Keratinocyte (primary cell): ENCODE results near the gene P2RX2. TPM values are rescaled to one million over a fixed set of nuclear protein-coding genes. Genes with fewer than 3 reads are reported as not detected.

Source experiments
- DNase-seq: peaks from one replicate; pipeline ENCODE4 v3.0.0-alpha.2; 2011; ENCODE audit warnings: low read depth, missing footprints, low spot score
- FAIRE-seq: peaks from 2 replicates; lab custom pipeline; 2011; peaks lifted over from hg19 to GRCh38; lab: Jason Lieb, UNC
- H2AFZ ChIP-seq: 2 replicates; pipeline ENCODE4 v1.6.0; 2012; ENCODE audit warnings: low read length, control low read depth, inconsistent platforms; ENCODE audit not compliant: control insufficient read depth
- H3K27ac ChIP-seq: 2 replicates; pipeline ENCODE4 v1.5.1; 2011; ENCODE audit warnings: low read length; ENCODE audit not compliant: control insufficient read depth, insufficient read depth
- H3K27me3 ChIP-seq: 3 replicates; pipeline ENCODE4 v1.6.0; 2011; ENCODE audit warnings: low read length; ENCODE audit not compliant: control insufficient read depth, insufficient read depth; ENCODE audit errors: extremely low read depth
- H3K36me3 ChIP-seq, 2 experiments: 2 replicates in 1 of 2; 3 replicates in 1 of 2; pipeline ENCODE4 v1.5.1; 2011; ENCODE audit warnings: low read length in 2 of 2, mild to moderate bottlenecking in 1 of 2; ENCODE audit not compliant: control insufficient read depth in 2 of 2, insufficient read depth in 2 of 2; ENCODE audit errors: extremely low read depth in 1 of 2
- H3K4me1 ChIP-seq: 3 replicates; pipeline ENCODE4 v1.5.1; 2011; ENCODE audit warnings: low read length; ENCODE audit not compliant: control insufficient read depth, insufficient read depth; ENCODE audit errors: extremely low read depth
- H3K4me2 ChIP-seq: 3 replicates; pipeline ENCODE4 v1.6.0; 2011; ENCODE audit warnings: low read depth, low read length; ENCODE audit not compliant: control insufficient read depth, insufficient read depth; ENCODE audit errors: extremely low read depth
- H3K4me3 ChIP-seq, 3 experiments: fragments of 200-600 bp in 1 of 3; sonication (generic) in 1 of 3; 2 replicates in 2 of 3; 3 replicates in 1 of 3; pipeline ENCODE4 v1.5.1; 2011 to 2016; ENCODE audit warnings: low read length in 3 of 3, mild to moderate bottlenecking in 3 of 3, control low read depth in 2 of 3, inconsistent platforms in 1 of 3, low read depth in 1 of 3, mixed read lengths in 1 of 3, mixed run types in 1 of 3, moderate library complexity in 1 of 3; ENCODE audit not compliant: control insufficient read depth in 2 of 3, insufficient read depth in 2 of 3; ENCODE audit errors: extremely low read depth in 1 of 3
- H3K79me2 ChIP-seq: 2 replicates; pipeline ENCODE4 v1.6.0; 2012; ENCODE audit warnings: low read length; ENCODE audit not compliant: control insufficient read depth, insufficient read depth
- H3K9ac ChIP-seq: 3 replicates; pipeline ENCODE4 v1.6.0; 2011; ENCODE audit warnings: low read length; ENCODE audit not compliant: control insufficient read depth, insufficient read depth; ENCODE audit errors: extremely low read depth
- H3K9me1 ChIP-seq: 3 replicates; pipeline ENCODE4 v1.6.0; 2011; ENCODE audit warnings: low read length; ENCODE audit not compliant: control insufficient read depth, insufficient read depth; ENCODE audit errors: extremely low read depth
- H3K9me3 ChIP-seq: 2 replicates; pipeline ENCODE4 v1.5.1; 2012; ENCODE audit warnings: low read depth, low read length; ENCODE audit not compliant: control insufficient read depth
- H4K20me1 ChIP-seq: 3 replicates; pipeline ENCODE4 v1.6.0; 2011; ENCODE audit warnings: low read length; ENCODE audit not compliant: control insufficient read depth, insufficient read depth; ENCODE audit errors: extremely low read depth
- EZH2 ChIP-seq: IDR thresholded peaks from one replicate; pipeline ENCODE4 v1.6.1; 2012; ENCODE audit warnings: inconsistent platforms, mild to moderate bottlenecking, low read length, moderate library complexity
- dilution Hi-C: fragments of 300-500 bp; cut with MboI; formaldehyde crosslinking; loops from one replicate; pipeline ENCODE4 v1.7.0; 2020; ENCODE audit warnings: low sequenced_read_pairs; ENCODE audit not compliant: extremely low pct_ligation_motif_present
- polyA plus RNA-seq, 5 experiments: library from polyadenylated mRNA; depleted of rRNA in 3 of 5; stranded (reverse) in 3 of 5; stranded (forward) in 1 of 5; unstranded in 1 of 5; fragments of >200 nt; gene quantifications; 1 replicate in 1 of 5; 2 replicates in 3 of 5; 3 replicates in 1 of 5; pipeline versions ENCODE4 v1.2.1 to v1.2.3, GENCODE V29; 2011 to 2012; ENCODE audit warnings: missing spikeins in 2 of 5, low read depth in 1 of 5, low replicate concordance in 1 of 5
- small RNA-seq, 3 experiments: library from RNA; depleted of rRNA; stranded (forward); fragments of <200 nt; gene quantifications; one replicate each; pipeline ENCODE3, GENCODE V24; 2012; ENCODE audit warnings: low read depth in 3 of 3, low replicate concordance in 1 of 3; ENCODE audit not compliant: insufficient read length in 3 of 3
- TF ChIP-seq, protein P1 (sequence below), 3 experiments: IDR thresholded peaks in 1 of 3; conservative IDR thresholded peaks in 1 of 3; optimal IDR thresholded peaks in 1 of 3; 2 replicates in 2 of 3; 3 replicates in 1 of 3; pipeline versions ENCODE3 to v1.5.1; 2011; ENCODE audit warnings: low read length in 3 of 3, mild to moderate bottlenecking in 3 of 3, moderate library complexity in 2 of 3, control low read depth in 1 of 3, inconsistent platforms in 1 of 3; ENCODE audit not compliant: insufficient read depth in 2 of 3; ENCODE audit errors: extremely low read depth in 1 of 3

The P2RX2 gene
- polyA plus RNA-seq, 1 donor (not counting 4 experiments of a cell fraction or from before 2014, with no cell fraction given), result not detected

DNA sequence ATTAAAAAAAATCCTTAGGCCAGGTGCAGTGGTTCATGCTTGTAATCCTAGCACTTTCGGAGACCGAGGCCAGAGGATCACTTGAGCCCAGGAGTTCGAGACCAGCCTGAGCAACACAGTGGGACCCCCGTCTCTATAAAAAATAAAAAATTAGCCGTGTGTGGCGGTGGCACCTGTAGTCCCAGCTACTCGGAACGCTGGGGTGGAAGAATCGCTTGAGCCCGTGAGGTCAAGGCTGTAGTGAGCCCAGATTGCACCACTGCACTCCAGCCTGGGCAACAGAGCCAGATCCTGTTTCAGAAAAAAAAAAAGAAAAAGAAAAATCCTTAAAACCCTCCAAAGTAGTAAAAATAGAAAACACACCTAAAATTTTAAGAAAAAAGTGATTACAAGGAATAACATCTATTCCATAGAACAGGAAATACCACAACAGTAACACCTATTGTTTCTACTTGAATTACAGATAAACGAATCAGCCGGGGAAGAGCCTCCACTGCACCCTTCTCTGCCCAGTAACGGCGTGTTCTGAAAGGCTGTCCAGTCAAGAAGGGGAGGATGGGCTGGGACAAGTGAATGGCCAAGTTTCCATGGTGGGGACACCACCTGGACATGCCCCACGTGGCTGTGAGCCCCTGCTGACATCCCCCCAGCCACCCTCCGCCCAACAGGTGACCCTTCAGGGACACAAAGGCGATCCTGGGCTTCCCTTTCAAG, 50.7 kb downstream of the P2RX2 start:
- FAIRE-seq (no peak), DNase-seq (no peak)
- peaks cover 3% of the 10 kb centered on the region for H3K4me1 ChIP-seq
- TF ChIP-seq, protein P1, sequence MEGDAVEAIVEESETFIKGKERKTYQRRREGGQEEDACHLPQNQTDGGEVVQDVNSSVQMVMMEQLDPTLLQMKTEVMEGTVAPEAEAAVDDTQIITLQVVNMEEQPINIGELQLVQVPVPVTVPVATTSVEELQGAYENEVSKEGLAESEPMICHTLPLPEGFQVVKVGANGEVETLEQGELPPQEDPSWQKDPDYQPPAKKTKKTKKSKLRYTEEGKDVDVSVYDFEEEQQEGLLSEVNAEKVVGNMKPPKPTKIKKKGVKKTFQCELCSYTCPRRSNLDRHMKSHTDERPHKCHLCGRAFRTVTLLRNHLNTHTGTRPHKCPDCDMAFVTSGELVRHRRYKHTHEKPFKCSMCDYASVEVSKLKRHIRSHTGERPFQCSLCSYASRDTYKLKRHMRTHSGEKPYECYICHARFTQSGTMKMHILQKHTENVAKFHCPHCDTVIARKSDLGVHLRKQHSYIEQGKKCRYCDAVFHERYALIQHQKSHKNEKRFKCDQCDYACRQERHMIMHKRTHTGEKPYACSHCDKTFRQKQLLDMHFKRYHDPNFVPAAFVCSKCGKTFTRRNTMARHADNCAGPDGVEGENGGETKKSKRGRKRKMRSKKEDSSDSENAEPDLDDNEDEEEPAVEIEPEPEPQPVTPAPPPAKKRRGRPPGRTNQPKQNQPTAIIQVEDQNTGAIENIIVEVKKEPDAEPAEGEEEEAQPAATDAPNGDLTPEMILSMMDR (optimal IDR thresholded peaks at IDR 0.05 in 1 of 3, IDR thresholded peaks at IDR 0.05 in 1 of 3, conservative IDR thresholded peaks at IDR 0.05 in 1 of 3; ENCODE audit: extremely low read depth in 1 of 3, insufficient read depth in 2 of 3, low read length in 3 of 3), result no peak
- TF ChIP-seq EZH2, result no peak
- dilution Hi-C loops, result no loop called here
- H3K9me1 ChIP-seq, result no peaks in the 10 kb centered on the region
- no peak overlapping the region for H3K4me3 ChIP-seq
- H3K27me3 ChIP-seq, result no peaks in the 10 kb centered on the region
- no peaks in the 10 kb centered on the region for H4K20me1 ChIP-seq
- no peaks in the 10 kb centered on the region for H3K79me2 ChIP-seq
- no peak overlapping the region for H3K9ac ChIP-seq
- H3K4me2 ChIP-seq, result peak overlapping the region; percentile 3
- no peak overlapping the region for H2AFZ ChIP-seq
- no peaks in the 10 kb centered on the region for H3K9me3 ChIP-seq
- H3K36me3 ChIP-seq, result peaks cover 31 to 53% of the 10 kb centered on the region in 2 experiments
- H3K27ac ChIP-seq, result peak overlapping the region; percentile 31

Small RNAs within 50 kb of the gene (small RNA-seq; reads per million reads assigned to genes)
- 0 reads per million in 3 experiments for gene MIR6763

Other genes starting within 250 kb of the P2RX2 start
- gene FBRSL1, start 128.6 kb upstream of the P2RX2 start, polyA plus RNA-seq, result 0.89 to 3.7 TPM (median 2.2 TPM) in 3 replicates
- not detected in 3 replicates for gene LRCOL1, start 8.2 kb upstream of the P2RX2 start, polyA plus RNA-seq
- 12.1 to 18.0 TPM (median 14.8 TPM) in 3 replicates for gene POLE, start 68.6 kb downstream of the P2RX2 start, polyA plus RNA-seq
- gene PXMP2, start 68.8 kb downstream of the P2RX2 start, polyA plus RNA-seq, result 16.8 to 18.0 TPM (median 17.2 TPM) in 3 replicates
- 31.5 to 42.3 TPM (median 39.1 TPM) in 3 replicates for gene PGAM5, start 92.1 kb downstream of the P2RX2 start, polyA plus RNA-seq
- gene ANKLE2, start 143.1 kb downstream of the P2RX2 start, polyA plus RNA-seq, result 98.4 to 137 TPM (median 109 TPM) in 3 replicates
- gene GOLGA3, start 210.1 kb downstream of the P2RX2 start, polyA plus RNA-seq, result 10.5 to 23.5 TPM (median 11.0 TPM) in 3 replicates